Stomach (tissue), 9 donors: ENCODE results near the gene DNASE1L3. TPM values are rescaled to one million over a fixed set of nuclear protein-coding genes. Genes with fewer than 3 reads are reported as not detected.

Experiments used
- DNase-seq, 2 donors: peaks; one replicate each; pipeline versions ENCODE4 v3.0.0 to v3.0.0-alpha.2; 2013 to 2019
- H3K27ac ChIP-seq, 5 donors: fragments of 200-600 bp in 4 of 5; sonication (generic) in 4 of 5; one replicate each; pipeline ENCODE4 v1.5.1; 2013 to 2019; ENCODE audit warnings: mild to moderate bottlenecking in 1 of 5, moderate library complexity in 1 of 5
- H3K27me3 ChIP-seq, 3 donors: fragments of 200-600 bp; sonication (generic); one replicate each; pipeline ENCODE4 v1.5.1; 2017 to 2019; ENCODE audit warnings: mixed run types in 1 of 3
- H3K36me3 ChIP-seq, 4 donors: fragments of 200-600 bp; sonication (generic); 1 replicate in 3 of 4; 2 replicates in 1 of 4; pipeline ENCODE4 v1.5.1; 2016 to 2019
- H3K4me1 ChIP-seq, 4 donors: fragments of 200-600 bp; sonication (generic); one replicate each; pipeline ENCODE4 v1.5.1; 2016 to 2019
- H3K4me3 ChIP-seq, 4 donors: fragments of 200-600 bp; sonication (generic) in 3 of 4; one replicate each; pipeline ENCODE4 v1.5.1; 2016 to 2019; ENCODE audit warnings: mild to moderate bottlenecking in 1 of 4
- H3K9me3 ChIP-seq, 4 donors: fragments of 200-600 bp; sonication (generic); one replicate each; pipeline ENCODE4 v1.5.1; 2016 to 2019
- CTCF ChIP-seq, 7 experiments: fragments of 450-650 bp in 4 of 7; fragments of 200-600 bp in 3 of 7; sonication (generic) in 3 of 7; IDR thresholded peaks; one replicate each; pipeline ENCODE4 v1.5.1; 2016 to 2019; ENCODE audit warnings: antibody characterized with exemption in 7 of 7, control low read depth in 2 of 7, mild to moderate bottlenecking in 1 of 7
- EP300 ChIP-seq: sonication (generic); formaldehyde crosslinking; IDR thresholded peaks from one replicate; pipeline ENCODE4 v1.6.1; 2017; ENCODE audit warnings: antibody characterized with exemption
- POLR2A ChIP-seq, 4 donors: fragments of 450-650 bp; IDR thresholded peaks; one replicate each; pipeline ENCODE4 v1.6.1; 2016; ENCODE audit warnings: antibody characterized with exemption in 4 of 4, control low read depth in 2 of 4, mild to moderate bottlenecking in 1 of 4, moderate library complexity in 1 of 4
- POLR2AphosphoS5 ChIP-seq, 3 donors: sonication (generic); formaldehyde crosslinking; IDR thresholded peaks; one replicate each; pipeline ENCODE4 v1.6.1; 2016; ENCODE audit warnings: antibody characterized with exemption in 3 of 3
- WGBS, 5 donors: extraction: QIAGEN DNeasy Blood & Tissue Kit in 3 of 5; methylation state at CpG; one replicate each; pipeline versions ENCODE4 v1.1.5 to v1.1.7; 2013 to 2018; 5-methylcytosine and 5-hydroxymethylcytosine counted together
- intact Hi-C: fragments of 100-400 bp; cut with DNase I; formaldehyde crosslinking; loops from one replicate; pipeline ENCODE4 v1.15.1; 2023; ENCODE audit warnings: low total_unique reads
- polyA plus RNA-seq, 3 donors: library from polyadenylated mRNA; stranded (reverse); fragments of 200-250 nt; gene quantifications; one replicate each; pipeline ENCODE4 v1.2.3, GENCODE V29; 2013
- total RNA-seq, 5 donors: library from RNA; depleted of rRNA; stranded (reverse); fragments of >200 nt; gene quantifications; one replicate each; pipeline versions ENCODE4 v1.1.0 to v1.2.3, GENCODE V29; 2014 to 2016
- donor health status: healthy with polysubstance abuse.
- donor health status: Bipolar disorder and iron deficiency.
- donor health status: healthy.

DNASE1L3 gene
- total and polyA plus RNA-seq, 8 donors = 0.43 to 10.4 (median 3.1) TPM; not detected in 2

GRCh38 chr3:58242340-58242739, 31.6 kb upstream of the DNASE1L3 start:
- no peaks in the 10 kb centered on the region for H3K36me3 ChIP-seq
- peak; percentile 33 to 34 for DNase-seq
- H3K27me3 ChIP-seq = no peaks in the 10 kb centered on the region
- peak overlapping the region in 3 of 5 donors; percentile 19 to 27 (median 25) for H3K27ac ChIP-seq
- no peaks in the 10 kb centered on the region for H3K9me3 ChIP-seq
- peaks cover 4 to 55% (median 23%) of the 10 kb centered on the region in 4 donors for H3K4me1 ChIP-seq
- intact Hi-C loops = no loop called here
- H3K4me3 ChIP-seq = no peak overlapping the region
- 24 to 53% (median 32%) methylated on average over 1 of the region's 1 CpG for WGBS, 5 donors
- TF ChIP-seq POLR2AphosphoS5 (IDR thresholded peaks at IDR 0.05) (peak in 1 of 3 donors; percentile 47), CTCF (IDR thresholded peaks at IDR 0.05) (no peak)

- TF ChIP-seq CTCF (IDR thresholded peaks at IDR 0.05) = no peak
- TF ChIP-seq POLR2AphosphoS5 (IDR thresholded peaks at IDR 0.05) = no peak
- TF ChIP-seq EP300 = no peak
- no peak for TF ChIP-seq POLR2A (IDR thresholded peaks at IDR 0.05)
- WGBS, 5 donors = 79 to 89% (median 81%) methylated on average over 3 to 4 of the region's 4 CpGs
- DNase-seq = no peak
- H3K27ac ChIP-seq = peak overlapping the region in 3 of 5 donors; percentile 25 to 34 (median 27)
- H3K4me3 ChIP-seq = no peak overlapping the region
- no peaks in the 10 kb centered on the region for H3K9me3 ChIP-seq
- H3K27me3 ChIP-seq = no peaks in the 10 kb centered on the region
- intact Hi-C loops = no loop called here
- H3K36me3 ChIP-seq = no peaks in the 10 kb centered on the region
- H3K4me1 ChIP-seq = peaks cover 4 to 57% (median 28%) of the 10 kb centered on the region in 4 donors
Observed at GRCh38 chr3:58241306-58242044, 30.7 kb upstream of the DNASE1L3 start.

GRCh38 chr3:58238830-58239229, 28.1 kb upstream of the DNASE1L3 start:
- no peak for TF ChIP-seq EP300
- TF ChIP-seq CTCF (IDR thresholded peaks at IDR 0.05) = no peak
- no peak for TF ChIP-seq POLR2A (IDR thresholded peaks at IDR 0.05)
- Histone ChIP-seq H3K27me3 (no peaks in the 10 kb centered on the region), H3K27ac (peak overlapping the region in 2 of 5 donors; percentile 85 to 90), H3K4me3 (peak overlapping the region; percentile 78 to 86 (median 85)), H3K9me3 (no peaks in the 10 kb centered on the region), H3K4me1 (peaks cover 4 to 45% (median 27%) of the 10 kb centered on the region in 4 donors), H3K36me3 (no peaks in the 10 kb centered on the region)
- no peak for DNase-seq
- intact Hi-C loops = loop anchor here (10.0 kb wide), 1 partner anchor 56 kb away; no protein-coding TSS in a partner anchor
- WGBS, 5 donors = 66 to 80% (median 72%) methylated on average over 7 of the region's 7 CpGs

- TF ChIP-seq EP300 (no peak), POLR2AphosphoS5 (IDR thresholded peaks at IDR 0.05) (no peak), CTCF (IDR thresholded peaks at IDR 0.05) (no peak), POLR2A (IDR thresholded peaks at IDR 0.05) (no peak)
- Histone ChIP-seq H3K4me3 (peak overlapping the region; percentile 78 to 86 (median 85)), H3K27ac (peak overlapping the region; percentile 85 to 94 (median 90)), H3K4me1 (peaks cover 4 to 41% (median 27%) of the 10 kb centered on the region in 4 donors), H3K36me3 (no peaks in the 10 kb centered on the region), H3K27me3 (no peaks in the 10 kb centered on the region), H3K9me3 (no peaks in the 10 kb centered on the region)
- DNase-seq = peak; percentile 62 to 73
- intact Hi-C loops = loop anchor here (10.0 kb wide), 1 partner anchor 57 kb away; no protein-coding TSS in a partner anchor
- WGBS, 5 donors = 0 to 2% (median 1%) methylated on average over 31 to 53 of the region's 53 CpGs
Observed at GRCh38 chr3:58237941-58238681, 27.3 kb upstream of the DNASE1L3 start.
